GM11168 (cell line): ENCODE measurements around the gene VSIG10L.

Source experiments
- in situ Hi-C: fragments of 300-500 bp; cut with MboI; formaldehyde crosslinking; loops from one replicate; pipeline ENCODE4 v1.12.0; 2022; ENCODE audit warnings: low sequenced_read_pairs; ENCODE audit not compliant: unreplicated experiment

Gene VSIG10L

GRCh38 chr19:51365965-51366388 is 24.0 kb upstream of the VSIG10L start, which contains the start of gene ETFB:
TSS of gene ETFB (minus strand) at chr19:51366388. CDS start at chr19:51366326, 62 bp downstream.
- in situ Hi-C loops = no loop called here

- in situ Hi-C loops = no loop called here
Observed at GRCh38 chr19:51365211-51365964, 23.4 kb upstream of the VSIG10L start.

DNA sequence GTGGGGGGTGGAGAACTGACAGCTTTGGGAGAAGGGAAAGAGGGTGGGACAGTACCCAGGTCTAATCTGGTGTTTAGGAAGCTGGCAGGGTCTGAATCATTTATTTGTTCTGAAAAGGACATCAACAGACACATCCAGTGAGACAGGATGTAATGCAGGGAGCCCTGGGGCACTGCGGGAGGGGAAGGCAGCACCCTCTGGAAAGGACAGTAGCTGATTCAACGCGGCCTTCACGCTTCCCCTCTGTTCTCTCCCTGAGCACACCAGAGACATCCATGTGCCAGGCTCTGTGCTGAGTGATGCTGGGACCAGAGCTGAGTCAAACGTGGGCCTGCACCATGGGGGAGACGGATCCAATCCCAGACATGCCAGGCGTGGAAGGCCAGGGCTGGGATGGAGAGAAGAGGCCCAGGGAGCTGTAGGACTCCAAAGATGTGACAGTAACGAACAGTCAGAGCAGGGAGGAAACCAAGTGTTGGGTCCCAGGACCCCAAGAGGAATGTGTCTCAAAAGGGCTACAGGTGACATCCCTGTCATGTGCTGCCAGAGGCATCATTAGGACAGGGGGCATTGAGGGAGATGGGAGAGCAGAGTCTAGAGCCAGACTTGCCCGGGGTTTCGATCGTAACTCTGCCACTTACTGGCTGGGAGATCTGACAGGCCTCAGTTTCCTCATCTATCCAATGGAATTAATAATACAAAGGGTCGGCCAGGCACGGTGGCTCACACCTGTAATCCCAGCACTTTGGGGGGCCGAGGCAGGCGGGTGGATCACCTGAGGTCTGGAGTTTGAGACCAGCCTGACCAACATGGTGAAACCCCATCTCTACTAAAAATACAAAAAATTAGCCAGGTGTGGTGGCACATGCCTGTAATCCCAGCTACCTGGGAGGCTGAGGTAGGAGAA is 22.5 kb upstream of the VSIG10L start:
- in situ Hi-C loops = no loop called here

DNA sequence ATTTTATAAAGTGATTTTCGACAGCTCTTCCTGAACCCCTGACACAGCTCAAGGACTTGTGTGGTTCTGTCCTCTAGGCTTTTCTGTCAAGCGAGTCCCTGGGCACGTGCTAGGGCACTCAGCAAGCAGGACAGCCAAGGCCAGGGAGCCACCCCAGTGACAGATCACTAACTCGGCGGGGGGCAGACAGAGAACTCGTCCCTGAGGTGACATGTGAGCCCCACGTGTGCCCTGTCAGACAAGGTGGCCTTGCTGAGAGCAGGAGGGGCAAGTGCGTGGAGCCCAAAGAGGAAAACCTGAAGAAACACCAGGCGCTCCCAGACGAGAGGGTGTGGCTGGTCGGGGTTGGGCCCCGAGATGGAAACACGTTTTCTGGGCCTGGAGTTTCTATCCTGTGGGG is 19.3 kb upstream of the VSIG10L start:
- in situ Hi-C loops = no loop called here

DNA sequence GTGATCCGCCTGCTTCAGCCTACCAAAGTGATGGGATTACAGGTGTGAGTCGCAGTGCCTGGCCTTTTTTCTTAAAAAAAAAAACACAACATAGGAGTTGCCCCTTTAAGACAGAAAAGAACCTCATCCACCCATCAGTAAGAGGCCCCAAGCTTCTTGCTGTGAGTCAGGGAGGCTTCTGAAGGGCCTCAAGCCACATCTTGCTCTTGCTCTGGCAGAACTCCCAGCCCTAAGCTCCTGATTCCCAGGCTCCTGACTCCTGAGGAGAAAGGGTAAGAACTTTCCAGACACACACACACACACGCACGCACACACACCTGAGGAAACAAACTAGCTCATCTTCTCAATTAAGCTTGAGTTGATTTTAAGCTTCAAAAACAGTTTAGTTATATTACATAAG is 17.4 kb upstream of the VSIG10L start:
- in situ Hi-C loops = no loop called here

- in situ Hi-C loops = no loop called here
Observed at GRCh38 chr19:51357952-51358351, 16.0 kb upstream of the VSIG10L start.

DNA sequence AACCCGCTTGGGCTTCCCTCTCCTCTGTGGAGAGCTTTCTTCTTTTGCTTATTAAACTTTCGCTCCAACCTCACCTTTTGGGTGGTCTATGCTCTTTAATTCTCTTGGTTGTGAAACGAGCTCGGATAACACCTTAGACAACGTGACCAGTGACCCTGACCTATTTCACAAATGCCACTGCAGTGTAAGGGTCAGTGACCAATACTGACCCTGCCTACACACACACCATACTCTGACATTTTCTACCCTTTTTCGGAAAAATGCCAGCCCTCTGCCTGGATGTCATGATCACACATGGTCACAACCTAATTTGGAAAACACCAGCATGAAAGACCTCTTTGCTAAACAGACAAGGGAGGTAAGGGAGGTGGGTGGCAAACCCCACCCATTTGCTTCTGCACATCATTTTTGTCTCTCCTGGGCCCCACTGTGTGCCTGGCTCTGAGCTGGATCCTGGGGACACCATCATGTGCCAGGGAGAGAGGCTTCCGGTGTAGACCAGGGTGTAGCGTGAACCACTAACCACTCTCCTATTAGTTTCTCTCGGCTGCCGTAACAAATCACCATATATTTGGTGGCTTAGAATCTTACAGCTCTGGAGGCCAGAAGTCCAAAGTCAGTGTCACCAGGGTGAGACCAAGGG is 14.3 kb upstream of the VSIG10L start:
- in situ Hi-C loops = no loop called here

- in situ Hi-C loops = no loop called here
Observed at GRCh38 chr19:51354742-51355148, 12.8 kb upstream of the VSIG10L start.

DNA sequence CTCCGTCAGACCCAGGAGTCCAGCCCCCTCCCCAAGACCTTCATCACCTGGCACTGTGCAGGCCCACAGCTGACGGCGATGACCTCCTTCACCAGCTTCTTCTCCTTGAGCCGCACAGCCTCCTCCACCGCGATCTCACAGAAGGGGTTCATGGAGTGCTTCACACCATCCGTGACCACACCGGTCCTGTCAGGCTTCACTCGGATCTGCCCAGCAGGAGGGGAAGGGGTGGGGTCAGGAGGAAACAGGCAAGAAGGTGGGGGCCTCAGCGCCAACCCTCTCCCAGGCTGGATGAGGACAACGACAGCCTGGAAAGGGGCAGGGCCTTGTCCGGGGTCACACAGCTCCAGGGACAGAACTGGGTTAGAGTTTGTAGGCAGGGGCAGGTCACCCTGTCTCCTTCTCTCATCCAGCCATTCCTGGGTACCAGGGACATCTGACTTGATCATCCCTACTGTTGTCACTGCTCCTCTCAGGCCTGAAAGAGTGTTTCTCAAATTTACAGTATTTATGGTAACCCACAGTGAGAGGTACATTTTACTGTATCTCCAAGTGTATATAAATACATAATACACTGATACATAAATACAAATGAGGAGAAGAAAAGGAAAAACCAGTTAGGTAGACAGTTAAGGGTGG is 12.3 kb upstream of the VSIG10L start:
- in situ Hi-C loops = no loop called here

DNA sequence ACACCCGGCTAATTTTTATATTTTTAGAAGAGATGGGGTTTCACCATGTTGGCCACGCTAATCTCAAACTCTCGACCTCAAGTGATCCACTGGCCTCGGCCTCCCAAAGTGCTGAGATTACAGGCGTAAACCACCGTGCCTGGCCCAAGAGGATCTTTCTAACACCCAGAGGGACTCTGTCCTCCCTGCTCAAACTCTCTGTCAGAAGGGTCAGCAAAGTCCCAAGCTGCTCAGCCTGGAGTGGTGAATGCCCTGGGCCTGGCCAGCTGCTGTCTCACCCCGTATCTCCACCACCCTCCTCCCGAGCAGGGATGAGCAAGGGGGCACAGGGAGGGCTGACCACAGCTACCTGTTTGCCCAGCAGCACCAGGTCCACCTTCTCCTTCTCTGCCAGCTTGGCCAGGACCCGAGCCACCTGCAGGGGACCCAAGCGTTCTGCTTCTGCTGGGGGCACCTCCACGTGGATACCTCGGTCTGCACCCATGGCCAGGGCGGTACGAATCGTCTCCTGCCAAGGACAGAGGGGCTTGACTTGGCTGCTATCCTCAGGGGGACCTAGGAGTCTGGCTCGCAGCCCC is 10.9 kb upstream of the VSIG10L start:
- in situ Hi-C loops = no loop called here

- in situ Hi-C loops = no loop called here
Observed at GRCh38 chr19:51351266-51351990, 9.5 kb upstream of the VSIG10L start.

DNA sequence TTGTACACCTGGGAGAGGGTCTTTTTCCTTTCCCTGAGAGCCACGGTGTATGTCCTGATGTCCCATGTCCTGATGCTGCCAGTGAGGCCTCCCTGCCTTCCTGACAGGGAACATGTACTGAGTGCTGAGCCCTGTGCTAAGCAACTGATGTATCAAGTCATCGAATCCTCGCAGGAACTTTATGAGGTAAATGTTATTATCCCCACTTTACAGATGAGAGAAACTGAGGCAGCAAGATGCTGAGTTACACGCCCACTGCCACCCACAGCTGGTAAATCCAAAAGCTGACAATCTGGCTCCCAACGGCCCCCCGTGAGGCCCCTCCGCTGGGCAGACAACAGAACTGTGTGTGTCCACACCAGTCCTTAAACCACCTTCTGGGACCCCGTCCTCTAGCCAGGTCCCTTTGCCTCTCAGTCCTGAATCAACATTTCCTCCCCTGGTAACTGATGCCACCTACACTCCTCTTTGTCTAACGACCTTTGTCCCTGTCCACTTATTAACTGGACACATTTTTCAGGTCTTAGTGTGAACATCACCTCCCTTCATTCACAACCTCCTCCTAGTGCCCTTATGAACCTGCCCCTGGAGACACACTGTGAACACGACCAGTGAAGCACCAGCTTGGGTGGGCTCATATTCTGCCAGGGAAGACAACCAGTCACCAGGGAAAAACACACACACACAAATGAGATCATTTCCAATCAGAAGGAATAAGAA is 5.4 kb upstream of the VSIG10L start:
- in situ Hi-C loops = no loop called here

GRCh38 chr19:51346742-51347141 is 4.8 kb upstream of the VSIG10L start:
- in situ Hi-C loops = no loop called here

- in situ Hi-C loops = no loop called here
Observed at GRCh38 chr19:51345076-51345620, 3.2 kb upstream of the VSIG10L start.

DNA sequence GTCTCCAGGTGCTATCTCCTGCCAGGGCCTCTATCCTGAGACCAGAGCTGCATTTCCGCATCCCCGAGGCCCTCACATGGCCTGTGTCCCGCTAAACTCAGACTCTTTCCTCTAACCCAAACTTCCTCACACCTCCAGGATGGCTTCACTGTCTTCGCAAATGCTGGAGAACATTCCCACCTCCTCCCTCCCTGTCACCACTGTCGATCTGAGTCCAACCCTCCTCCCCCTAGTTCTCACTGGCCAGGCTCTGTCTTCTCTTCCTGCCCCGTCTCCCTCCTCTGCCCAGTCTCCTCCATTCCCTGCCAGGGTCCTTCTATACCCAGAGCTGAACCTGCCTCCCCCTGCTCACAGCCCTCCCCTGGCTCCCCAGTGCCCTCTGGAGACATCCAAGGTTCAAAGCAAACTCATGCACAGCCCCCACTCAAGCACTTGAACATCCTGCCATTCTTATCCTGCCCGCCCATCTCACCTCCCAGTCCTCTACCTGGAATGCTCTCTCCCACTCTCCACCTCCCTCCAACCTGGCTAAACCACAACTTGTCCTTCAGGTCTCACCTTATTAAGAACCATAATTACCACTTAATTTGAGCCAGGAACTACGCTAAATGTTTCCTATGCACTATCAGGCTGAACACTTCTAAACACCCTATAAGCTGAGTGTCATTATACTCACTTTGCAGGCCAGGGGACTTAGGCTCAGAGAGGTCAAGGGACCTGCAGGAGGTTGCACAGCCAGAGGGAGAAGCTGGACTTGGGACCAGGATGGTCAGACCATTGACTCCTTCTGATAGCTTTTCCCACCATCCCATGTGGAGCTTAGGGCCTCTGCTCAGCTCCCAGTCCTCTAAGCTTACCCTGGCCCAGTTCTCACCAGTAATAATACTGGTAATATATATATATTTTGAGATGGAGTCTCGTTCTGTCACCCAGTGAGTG is 961 bp upstream of the VSIG10L start:
- in situ Hi-C loops = no loop called here

DNA sequence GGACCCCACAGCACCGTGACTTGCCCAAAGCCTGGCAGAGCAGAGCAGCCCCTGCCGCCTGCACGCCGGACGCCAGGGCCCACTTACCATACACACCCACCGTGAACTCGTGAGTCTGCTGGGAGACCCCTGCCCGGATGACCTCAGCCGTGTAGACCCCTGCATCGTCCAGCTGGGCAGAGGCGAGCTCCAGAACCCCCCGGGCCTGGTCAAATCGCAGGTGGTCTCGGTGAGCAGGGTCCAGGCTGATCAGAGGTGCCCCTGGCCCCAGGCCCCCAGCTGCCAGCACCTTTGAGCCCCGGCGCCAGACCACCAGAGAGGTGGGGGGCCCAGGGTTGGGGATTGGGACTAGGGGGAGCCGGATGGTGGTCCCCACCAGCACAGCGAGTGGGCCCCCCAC is 873 bp downstream of the VSIG10L start:
- in situ Hi-C loops = no loop called here
